OCI-LY3 (cell line): ENCODE results near the gene PLEKHF1.

Experiments
- EZH2phosphoT487 ChIP-seq: fragments of 200-600 bp; shearing (Covaris generic); IDR thresholded peaks from 2 replicates; pipeline ENCODE4 v1.6.1; 2018; ENCODE audit warnings: antibody characterized with exemption, mixed run types, low read depth
- TF ChIP-seq, protein P1 (sequence below): fragments of 200-600, 300-600 bp; sonication (generic); IDR thresholded peaks from 2 replicates; pipeline ENCODE4 v1.5.1; 2014; ENCODE audit warnings: antibody characterized with exemption, low read length, low read depth

DNA sequence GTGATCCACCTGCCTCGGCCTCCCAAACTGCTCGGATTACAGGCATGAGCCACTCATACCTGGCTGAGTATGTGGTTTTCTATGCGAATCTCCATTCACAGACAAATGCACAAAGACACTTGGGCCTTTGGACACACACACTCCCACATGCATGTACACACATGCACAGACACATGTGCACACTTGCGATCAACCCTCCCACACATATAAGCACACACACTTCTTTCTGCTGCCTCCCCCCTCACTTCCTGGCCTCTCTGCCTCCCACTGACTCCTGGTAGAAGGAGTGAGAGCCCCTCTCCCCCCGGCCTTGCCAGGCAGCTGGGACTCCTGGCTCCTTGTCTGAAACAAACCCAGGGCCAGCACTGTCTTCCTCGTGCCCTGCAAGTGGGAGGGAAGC lies 29.3 kb upstream of the PLEKHF1 start:
- TF ChIP-seq, protein P1, sequence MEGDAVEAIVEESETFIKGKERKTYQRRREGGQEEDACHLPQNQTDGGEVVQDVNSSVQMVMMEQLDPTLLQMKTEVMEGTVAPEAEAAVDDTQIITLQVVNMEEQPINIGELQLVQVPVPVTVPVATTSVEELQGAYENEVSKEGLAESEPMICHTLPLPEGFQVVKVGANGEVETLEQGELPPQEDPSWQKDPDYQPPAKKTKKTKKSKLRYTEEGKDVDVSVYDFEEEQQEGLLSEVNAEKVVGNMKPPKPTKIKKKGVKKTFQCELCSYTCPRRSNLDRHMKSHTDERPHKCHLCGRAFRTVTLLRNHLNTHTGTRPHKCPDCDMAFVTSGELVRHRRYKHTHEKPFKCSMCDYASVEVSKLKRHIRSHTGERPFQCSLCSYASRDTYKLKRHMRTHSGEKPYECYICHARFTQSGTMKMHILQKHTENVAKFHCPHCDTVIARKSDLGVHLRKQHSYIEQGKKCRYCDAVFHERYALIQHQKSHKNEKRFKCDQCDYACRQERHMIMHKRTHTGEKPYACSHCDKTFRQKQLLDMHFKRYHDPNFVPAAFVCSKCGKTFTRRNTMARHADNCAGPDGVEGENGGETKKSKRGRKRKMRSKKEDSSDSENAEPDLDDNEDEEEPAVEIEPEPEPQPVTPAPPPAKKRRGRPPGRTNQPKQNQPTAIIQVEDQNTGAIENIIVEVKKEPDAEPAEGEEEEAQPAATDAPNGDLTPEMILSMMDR = no peak
- TF ChIP-seq EZH2phosphoT487 = no peak
